Head of caudate nucleus (tissue), 42 donors: ENCODE data around the gene GUSB.
"Not testable (repeated sequence)": the region's sequence is repeated elsewhere in the genome, so short reads cannot be mapped to it uniquely, and the experiment has no call there.

ENCODE experiments used
- DNase-seq, 42 donors: peaks; one replicate each; pipeline versions ENCODE4 v3.0.0 to v3.0.0-alpha.2; 2020 to 2021; ENCODE audit warnings: mixed read lengths in 7 of 42
- intact Hi-C: fragments of 100-400 bp; cut with DNase I; formaldehyde crosslinking; loops from one replicate; pipeline ENCODE4 v1.15.0; 2022

The GUSB gene

GRCh38 chr7:65951837-65952578 lies 30.0 kb downstream of the GUSB start:
- DNase-seq = peak in 3 of 42 donors; percentile 14 to 36 (median 15)
- intact Hi-C loops = no loop called here

- intact Hi-C loops = no loop called here
- no peak for DNase-seq
Observed at GRCh38 chr7:65946904-65947303, 35.1 kb downstream of the GUSB start.

GRCh38 chr7:65945787-65946186 lies 36.2 kb downstream of the GUSB start:
- intact Hi-C loops, DNase-seq: not testable (repeated sequence)

- DNase-seq = no peak
- intact Hi-C loops = no loop called here
Observed at GRCh38 chr7:65938336-65938895, 43.6 kb downstream of the GUSB start.

- no peak for DNase-seq
- intact Hi-C loops = no loop called here
Observed at GRCh38 chr7:65937296-65937695, 44.7 kb downstream of the GUSB start.

GRCh38 chr7:65931685-65932084 lies 50.3 kb downstream of the GUSB start:
- intact Hi-C loops = no loop called here
- DNase-seq = no peak

GRCh38 chr7:65927489-65928448 lies 54.2 kb downstream of the GUSB start:
- DNase-seq = no peak
- intact Hi-C loops = no loop called here

DNA sequence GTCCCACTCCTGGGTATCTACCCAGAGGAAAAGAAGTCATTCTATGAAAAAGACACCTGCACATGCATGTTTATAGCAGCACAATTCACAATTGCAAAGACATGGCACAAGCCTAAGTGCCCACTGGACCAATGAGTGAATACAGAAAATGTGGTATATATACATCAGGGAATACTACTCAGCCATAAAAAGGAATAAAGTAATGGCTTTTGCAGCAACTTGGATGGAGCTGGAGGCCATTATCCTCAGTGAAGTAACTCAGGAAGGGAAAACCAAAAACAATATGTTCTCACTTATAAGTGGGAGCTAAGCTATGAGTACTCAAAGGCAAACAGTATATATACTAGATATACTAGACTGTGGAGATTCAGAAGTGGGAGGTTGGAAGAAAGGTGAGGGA lies 55.4 kb downstream of the GUSB start:
- no peak for DNase-seq
- intact Hi-C loops = no loop called here

DNA sequence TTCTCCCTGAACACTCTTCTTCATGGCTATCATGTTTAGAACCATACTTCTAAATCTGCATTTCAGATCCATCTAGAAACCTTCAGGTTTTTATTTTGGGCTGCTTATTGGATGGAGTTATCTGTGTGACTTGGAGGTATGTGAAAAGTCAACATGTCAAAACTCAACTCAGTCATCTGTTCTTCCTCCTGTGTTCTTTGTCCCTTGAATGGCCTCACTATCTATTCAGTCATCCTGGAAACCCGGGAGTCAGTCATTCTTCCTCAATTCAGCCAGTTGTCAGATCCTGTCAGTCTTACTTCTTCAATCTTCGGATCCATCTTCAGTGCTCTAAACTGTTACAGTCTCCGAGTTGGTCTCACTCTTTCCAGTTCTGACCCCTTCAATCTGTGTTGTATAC lies 57.0 kb downstream of the GUSB start:
- intact Hi-C loops = no loop called here
- DNase-seq = no peak

DNA sequence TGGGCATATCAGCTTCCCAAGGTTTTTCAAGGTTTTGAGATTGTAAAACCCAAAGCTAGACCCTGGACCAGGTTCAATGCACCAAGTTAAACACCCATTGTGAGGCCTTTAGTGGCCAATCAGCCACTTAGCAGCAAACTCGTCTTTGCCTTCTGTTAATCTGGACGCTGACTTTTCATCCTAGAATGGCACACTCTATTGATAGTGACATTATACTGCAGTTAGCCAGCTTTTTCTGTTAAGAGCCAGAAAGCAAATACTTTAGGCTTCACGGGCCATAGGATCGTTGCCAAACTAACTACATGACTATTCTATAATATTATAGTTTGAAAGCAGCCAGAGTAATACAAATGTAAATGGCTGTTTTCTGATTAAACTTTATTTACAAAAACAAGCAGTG lies 57.8 kb downstream of the GUSB start:
- intact Hi-C loops = no loop called here
- DNase-seq = no peak

- intact Hi-C loops = no loop called here
Observed at GRCh38 chr7:65923316-65923715, 58.7 kb downstream of the GUSB start.

DNA sequence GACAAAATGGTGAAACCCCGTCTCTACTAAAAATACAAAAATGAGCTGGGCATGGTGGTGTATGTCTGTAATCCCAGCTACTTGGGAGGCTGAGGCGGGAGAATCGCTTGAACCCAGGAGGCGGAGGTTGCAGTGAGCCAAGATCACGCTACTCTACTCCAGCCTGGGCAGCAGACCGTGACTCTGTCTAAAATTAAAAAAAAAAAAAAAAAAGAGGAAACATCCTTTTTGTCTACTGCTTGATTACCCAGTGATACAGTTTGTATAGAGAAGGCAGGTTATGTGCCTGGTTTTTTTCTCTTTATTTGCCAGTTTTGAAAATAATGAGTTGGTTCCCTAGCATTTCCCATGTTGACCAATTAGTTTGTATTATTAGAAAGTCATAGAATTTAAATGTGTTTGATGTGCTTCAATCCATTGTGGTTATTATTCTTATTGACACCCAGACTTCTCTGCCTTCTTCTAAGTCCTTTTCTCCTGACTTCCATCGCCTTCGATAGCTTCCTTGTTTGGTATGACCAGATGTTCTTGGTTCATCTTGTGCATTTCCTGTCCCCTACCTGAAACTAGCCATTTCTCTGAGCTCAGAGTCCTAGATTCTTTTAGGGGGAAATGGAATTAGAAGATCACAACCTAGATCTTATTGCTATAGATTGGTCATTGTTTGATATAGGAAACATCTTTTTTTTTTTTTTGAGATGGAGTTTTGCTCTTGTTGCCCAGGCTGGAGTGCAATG lies 65.9 kb downstream of the GUSB start:
- intact Hi-C loops = no loop called here
- no peak for DNase-seq

More at GRCh38 chr7:65923316-65923715, 58.7 kb downstream of the GUSB start:
- DNase-seq = no peak

DNA sequence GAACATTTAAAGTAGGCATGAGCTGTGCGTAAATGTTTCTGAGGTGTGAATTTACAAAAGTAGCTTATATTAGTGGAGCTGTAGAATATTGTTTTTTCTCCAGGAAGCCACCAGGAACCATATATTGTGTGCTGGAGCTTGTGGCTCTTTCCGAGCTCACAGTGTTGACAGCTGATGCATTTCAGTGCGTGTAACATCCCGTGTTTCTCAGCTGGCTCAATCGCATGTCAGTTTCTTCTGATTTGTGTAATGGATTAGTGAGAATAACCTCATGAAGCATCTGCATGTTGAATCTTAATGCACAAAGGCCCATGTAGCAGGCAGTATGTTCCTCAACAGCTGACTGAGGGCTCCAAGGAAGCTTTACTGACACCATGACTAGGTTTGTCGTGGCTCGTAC lies 69.8 kb downstream of the GUSB start:
- DNase-seq = no peak
- intact Hi-C loops = no loop called here
